ENCODE results near the gene EIF4G2. TPM values are rescaled to one million over a fixed set of nuclear protein-coding genes. Genes with fewer than 3 reads are reported as not detected.

The EIF4G2 gene
- total RNA-seq, 1 donor from 2014 or later: 528 TPM

DNA sequence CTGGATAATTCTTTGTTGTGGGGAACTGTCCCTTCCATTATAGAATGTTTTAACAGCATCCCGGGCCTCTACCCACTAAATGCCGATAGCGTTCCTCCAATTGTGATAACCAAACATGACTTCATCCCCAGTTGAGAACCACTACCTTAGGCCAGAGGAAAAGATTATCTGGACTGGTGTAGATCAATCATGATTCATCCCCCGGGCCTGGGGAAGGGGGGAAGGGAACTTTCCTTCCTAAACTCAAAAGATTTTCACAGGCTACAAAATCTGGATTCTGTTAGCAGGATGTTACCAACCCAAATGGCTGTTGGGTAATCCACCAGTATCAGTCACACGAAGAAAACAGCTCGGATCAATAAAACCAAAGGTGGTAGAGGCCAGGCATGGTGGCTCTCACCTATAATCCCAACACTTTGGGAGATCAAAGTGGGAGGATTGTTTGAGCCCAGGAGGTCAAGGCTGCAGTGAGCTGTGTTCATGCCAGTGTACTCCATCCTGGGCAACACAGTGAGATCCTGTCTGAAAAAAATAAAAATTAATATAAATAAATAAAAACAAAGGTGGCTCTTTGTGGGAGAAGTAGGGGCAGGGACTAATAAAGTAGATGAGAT lies 47.5 kb downstream of the EIF4G2 start:
- TF ChIP-seq, protein P1, sequence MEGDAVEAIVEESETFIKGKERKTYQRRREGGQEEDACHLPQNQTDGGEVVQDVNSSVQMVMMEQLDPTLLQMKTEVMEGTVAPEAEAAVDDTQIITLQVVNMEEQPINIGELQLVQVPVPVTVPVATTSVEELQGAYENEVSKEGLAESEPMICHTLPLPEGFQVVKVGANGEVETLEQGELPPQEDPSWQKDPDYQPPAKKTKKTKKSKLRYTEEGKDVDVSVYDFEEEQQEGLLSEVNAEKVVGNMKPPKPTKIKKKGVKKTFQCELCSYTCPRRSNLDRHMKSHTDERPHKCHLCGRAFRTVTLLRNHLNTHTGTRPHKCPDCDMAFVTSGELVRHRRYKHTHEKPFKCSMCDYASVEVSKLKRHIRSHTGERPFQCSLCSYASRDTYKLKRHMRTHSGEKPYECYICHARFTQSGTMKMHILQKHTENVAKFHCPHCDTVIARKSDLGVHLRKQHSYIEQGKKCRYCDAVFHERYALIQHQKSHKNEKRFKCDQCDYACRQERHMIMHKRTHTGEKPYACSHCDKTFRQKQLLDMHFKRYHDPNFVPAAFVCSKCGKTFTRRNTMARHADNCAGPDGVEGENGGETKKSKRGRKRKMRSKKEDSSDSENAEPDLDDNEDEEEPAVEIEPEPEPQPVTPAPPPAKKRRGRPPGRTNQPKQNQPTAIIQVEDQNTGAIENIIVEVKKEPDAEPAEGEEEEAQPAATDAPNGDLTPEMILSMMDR (conservative IDR thresholded peaks at IDR 0.05; ENCODE audit: low read depth, low read length): no peak
- no peak for DNase-seq (ENCODE audit: low read depth)
- no peak overlapping the region for H3K4me3 ChIP-seq (ENCODE audit: low read depth, low read length)

DNA sequence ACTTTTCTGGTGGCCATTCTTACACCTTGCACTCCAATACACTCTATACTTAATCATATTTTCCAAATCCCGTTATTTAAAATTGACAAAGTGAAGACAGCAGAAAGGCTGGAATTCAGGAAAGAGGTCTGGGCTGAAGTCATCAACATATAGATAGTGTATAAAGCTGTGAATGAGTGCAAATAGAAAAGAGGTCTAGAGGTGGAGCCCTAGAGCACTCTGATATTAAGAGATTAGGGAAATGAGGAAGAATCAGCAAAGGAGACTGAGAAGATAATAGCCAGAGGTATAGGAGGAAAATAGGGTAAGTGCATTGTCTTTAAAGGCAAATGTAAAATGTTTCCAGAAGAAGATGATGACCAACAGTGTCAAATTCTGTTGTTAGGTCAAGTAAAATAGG lies 49.8 kb downstream of the EIF4G2 start:
- DNase-seq (ENCODE audit: low read depth): no peak
- no peak overlapping the region for H3K4me3 ChIP-seq (ENCODE audit: low read depth, low read length)
- TF ChIP-seq, protein P1 (conservative IDR thresholded peaks at IDR 0.05; ENCODE audit: low read depth, low read length): peak; percentile 30

DNA sequence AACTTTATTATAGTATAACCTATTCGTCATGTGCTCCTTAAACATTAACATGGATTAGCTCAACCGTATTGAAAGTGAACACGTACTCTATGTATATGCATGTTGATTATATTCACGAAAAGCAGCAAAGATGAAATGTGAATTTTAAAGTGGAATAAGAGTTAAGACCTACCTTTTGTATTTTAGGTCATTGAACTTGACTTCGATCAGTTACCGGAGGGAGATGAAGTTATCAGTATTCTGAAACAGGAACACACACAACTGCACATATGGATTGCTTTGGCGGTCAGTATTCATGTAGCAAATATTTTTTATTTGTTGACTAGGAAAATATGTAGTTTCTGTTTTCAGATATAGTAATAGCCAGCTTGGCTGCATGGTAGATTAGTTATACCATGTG lies 56.2 kb downstream of the EIF4G2 start:
- no peak for DNase-seq (ENCODE audit: low read depth)
- peak overlapping the region; percentile 78 for H3K4me3 ChIP-seq (ENCODE audit: low read depth, low read length)
- TF ChIP-seq, protein P1 (conservative IDR thresholded peaks at IDR 0.05; ENCODE audit: low read depth, low read length): no peak

DNA sequence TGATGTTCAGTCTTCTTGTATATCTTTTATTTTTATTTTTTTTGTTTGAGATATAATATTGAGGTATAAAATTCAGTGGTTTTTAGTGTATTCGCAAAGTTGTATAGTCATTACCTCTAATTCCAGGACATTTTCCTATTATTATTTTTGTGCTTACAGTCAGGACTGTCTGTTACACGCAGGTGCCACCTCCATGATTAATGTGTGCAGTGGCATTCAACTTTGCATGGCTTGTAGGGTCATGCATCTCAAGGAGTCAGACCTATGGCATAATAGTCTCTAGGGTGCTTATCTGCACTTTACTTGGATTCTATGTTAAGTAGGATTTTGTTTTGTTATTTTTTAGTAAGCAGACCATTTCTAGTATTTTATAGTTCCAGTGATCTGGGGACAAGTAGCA lies 56.7 kb downstream of the EIF4G2 start:
- peak overlapping the region; percentile 78 for H3K4me3 ChIP-seq (ENCODE audit: low read depth, low read length)
- DNase-seq (ENCODE audit: low read depth): no peak
- TF ChIP-seq, protein P1 (conservative IDR thresholded peaks at IDR 0.05; ENCODE audit: low read depth, low read length): no peak

DNA sequence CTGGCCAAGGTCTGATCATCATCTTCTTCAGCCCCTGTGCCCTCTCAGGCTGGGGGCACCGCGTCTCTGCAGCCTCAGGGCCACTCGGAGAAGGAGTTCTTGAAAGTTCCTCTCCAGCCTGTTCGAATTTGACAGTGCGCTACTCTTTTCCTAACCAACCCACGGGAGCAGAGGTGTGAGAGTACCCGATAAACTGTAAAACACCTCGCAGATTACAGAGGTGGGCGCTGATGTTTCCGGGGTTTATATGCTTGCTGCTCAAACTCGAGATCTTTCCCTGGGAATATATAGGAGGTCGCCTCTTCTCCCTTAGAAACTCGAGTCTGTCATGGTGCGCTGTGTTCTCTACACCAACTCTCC lies 57.2 kb downstream of the EIF4G2 start:
- TF ChIP-seq, protein P1 (conservative IDR thresholded peaks at IDR 0.05; ENCODE audit: low read depth, low read length): no peak
- H3K4me3 ChIP-seq (ENCODE audit: low read depth, low read length): peak overlapping the region; percentile 78
- DNase-seq (ENCODE audit: low read depth): no peak

DNA sequence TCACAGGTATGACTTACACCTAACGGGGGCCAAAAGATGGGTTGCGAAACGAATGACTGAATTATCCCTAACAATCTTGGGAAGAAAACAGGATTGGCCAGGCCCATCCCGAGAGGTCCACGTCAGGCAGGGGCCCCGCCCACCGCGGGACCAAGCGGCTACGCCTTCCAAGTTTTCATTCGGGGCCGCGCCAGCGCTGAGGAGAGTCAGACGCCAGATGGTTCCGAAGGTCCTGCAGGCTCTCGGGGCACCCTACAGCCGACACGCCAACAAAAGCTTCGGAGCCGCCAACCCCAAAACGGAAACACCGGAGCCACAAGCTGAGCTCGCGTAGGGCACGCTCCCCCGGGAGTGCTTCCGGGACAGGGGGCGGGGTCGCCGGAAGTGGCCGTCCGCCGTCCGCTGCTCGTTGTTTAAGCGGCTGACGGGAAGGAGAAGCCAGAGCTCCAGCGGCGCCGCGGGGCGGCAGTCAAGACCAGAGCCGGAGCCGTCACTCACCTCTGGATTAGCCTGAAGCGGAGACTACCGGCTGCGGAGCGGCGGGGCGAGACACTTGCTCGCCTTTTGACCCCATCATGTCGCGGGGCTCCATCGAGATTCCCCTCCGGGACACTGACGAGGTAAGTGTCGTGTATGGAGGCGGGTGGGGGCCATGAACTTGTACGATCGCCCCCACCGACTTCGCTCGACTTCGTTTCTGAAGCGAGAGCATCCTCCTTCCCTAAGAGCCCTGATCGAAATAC lies 57.7 kb downstream of the EIF4G2 start, which contains the start of gene CTR9:
Gene CTR9 (plus strand): TSS at position 409 of the 743 bp plus-strand sequence. CDS start 167 bp downstream, at position 576.
- peak; percentile 69 for DNase-seq (ENCODE audit: low read depth)
- H3K4me3 ChIP-seq (ENCODE audit: low read depth, low read length): peak within 1 kb of the TSS; percentile 78
- TF ChIP-seq, protein P1 (conservative IDR thresholded peaks at IDR 0.05; ENCODE audit: low read depth, low read length): no peak

Measured in epithelial cell of proximal tubule (primary cell).